Right atrium auricular region (tissue), 2 donors: Measurements from ENCODE around the gene TGFBR3. TPM values are rescaled to one million over a fixed set of nuclear protein-coding genes. Genes with fewer than 3 reads are reported as not detected.

Experiments
- DNase-seq: peaks from one replicate; pipeline ENCODE4 v3.0.0-alpha.2; 2019; ENCODE audit warnings: low spot score
- H3K27ac ChIP-seq, 2 donors: fragments of 200-600 bp; sonication (generic); 1 replicate in 1 of 2; 2 replicates in 1 of 2; pipeline ENCODE4 v1.5.1; 2016 to 2019
- H3K27me3 ChIP-seq, 2 donors: fragments of 200-600 bp; sonication (generic); one replicate each; pipeline versions ENCODE4 v1.5.1 to v1.6.0; 2017 to 2019
- H3K36me3 ChIP-seq: fragments of 200-600 bp; sonication (generic); one replicate; pipeline ENCODE4 v1.5.1; 2016
- H3K4me1 ChIP-seq, 2 donors: fragments of 200-600 bp; sonication (generic); one replicate each; pipeline versions ENCODE4 v1.5.1 to v1.6.0; 2017 to 2019
- H3K4me3 ChIP-seq, 2 donors: fragments of 200-600 bp; sonication (generic); 1 replicate in 1 of 2; 2 replicates in 1 of 2; pipeline ENCODE4 v1.5.1; 2017 to 2019; ENCODE audit warnings: mild to moderate bottlenecking in 1 of 2, moderate library complexity in 1 of 2
- H3K9me3 ChIP-seq, 2 donors: fragments of 200-600 bp; sonication (generic); one replicate each; pipeline ENCODE4 v1.5.1; 2019
- total RNA-seq, 2 donors: library from RNA; depleted of rRNA; stranded (reverse); fragments of >200 nt; gene quantifications; one replicate each; pipeline ENCODE4 v1.1.0, GENCODE V29; 2016
- TF ChIP-seq, protein P1 (sequence below), 2 donors: fragments of 200-600 bp; sonication (generic); IDR thresholded peaks; one replicate each; pipeline ENCODE4 v1.5.1; 2019; ENCODE audit warnings: antibody characterized with exemption in 2 of 2

TGFBR3 gene
- total RNA-seq, 2 donors from 2014 or later: 40.5 to 64.8 TPM

DNA sequence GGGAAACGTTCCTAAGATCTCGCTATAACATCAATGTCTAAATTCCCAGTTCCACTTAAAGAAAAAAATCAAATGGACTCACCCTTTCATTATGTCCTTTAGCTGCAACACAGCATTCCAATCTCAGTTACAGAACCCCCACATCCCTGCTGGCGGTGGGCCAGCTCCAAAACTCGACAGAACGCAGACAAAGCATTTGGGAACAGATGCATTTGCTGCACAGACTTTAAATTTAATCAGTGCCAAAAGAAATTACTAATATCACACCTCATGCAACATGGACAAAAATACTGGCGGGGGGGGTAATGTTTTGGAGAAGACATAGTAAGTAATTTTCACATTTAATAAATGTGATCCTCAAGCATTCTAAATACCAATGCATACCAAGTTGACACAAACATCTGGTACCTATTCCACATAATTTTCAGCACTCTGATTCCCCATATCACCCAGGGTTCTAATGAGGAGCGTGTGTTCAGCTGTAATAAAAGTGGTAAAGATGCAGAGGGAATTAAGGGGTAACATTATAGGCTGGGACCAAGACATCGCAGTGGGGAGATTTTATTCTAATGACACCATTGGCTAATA lies 79.7 kb downstream of the TGFBR3 start:
- Histone ChIP-seq H3K36me3 (no peaks in the 10 kb centered on the region), H3K4me3 (no peak overlapping the region), H3K9me3 (no peaks in the 10 kb centered on the region), H3K27ac (no peak overlapping the region), H3K27me3 (no peaks in the 10 kb centered on the region), H3K4me1 (peaks cover 0 to 50% of the 10 kb centered on the region in 2 donors)
- TF ChIP-seq, protein P1, sequence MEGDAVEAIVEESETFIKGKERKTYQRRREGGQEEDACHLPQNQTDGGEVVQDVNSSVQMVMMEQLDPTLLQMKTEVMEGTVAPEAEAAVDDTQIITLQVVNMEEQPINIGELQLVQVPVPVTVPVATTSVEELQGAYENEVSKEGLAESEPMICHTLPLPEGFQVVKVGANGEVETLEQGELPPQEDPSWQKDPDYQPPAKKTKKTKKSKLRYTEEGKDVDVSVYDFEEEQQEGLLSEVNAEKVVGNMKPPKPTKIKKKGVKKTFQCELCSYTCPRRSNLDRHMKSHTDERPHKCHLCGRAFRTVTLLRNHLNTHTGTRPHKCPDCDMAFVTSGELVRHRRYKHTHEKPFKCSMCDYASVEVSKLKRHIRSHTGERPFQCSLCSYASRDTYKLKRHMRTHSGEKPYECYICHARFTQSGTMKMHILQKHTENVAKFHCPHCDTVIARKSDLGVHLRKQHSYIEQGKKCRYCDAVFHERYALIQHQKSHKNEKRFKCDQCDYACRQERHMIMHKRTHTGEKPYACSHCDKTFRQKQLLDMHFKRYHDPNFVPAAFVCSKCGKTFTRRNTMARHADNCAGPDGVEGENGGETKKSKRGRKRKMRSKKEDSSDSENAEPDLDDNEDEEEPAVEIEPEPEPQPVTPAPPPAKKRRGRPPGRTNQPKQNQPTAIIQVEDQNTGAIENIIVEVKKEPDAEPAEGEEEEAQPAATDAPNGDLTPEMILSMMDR (IDR thresholded peaks at IDR 0.05): no peak
- DNase-seq: no peak

DNA sequence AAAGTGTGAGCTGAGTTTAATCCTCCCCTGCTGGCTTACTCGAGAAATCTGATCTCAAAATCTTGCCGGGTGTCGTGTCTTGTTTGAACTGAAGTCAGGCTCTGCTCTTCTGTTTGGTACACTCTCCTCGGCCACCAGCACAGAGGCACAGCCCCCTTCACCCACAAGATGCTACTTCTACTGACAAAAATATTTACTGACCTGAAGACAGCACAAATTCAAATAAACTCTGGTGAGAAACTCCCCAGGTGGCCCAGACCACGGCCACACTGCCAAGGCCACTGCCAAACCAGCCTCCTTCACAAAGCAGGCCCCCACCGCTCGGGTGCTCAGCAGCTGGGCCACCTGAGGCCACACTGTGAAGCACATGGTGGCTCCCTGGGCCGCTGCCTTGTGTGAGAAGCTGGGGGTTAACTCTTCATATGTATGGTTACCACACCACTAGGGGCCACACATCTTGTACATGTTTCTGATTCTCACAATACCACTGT lies 80.6 kb downstream of the TGFBR3 start:
- no peaks in the 10 kb centered on the region for H3K9me3 ChIP-seq
- H3K4me1 ChIP-seq: peaks cover 0 to 50% of the 10 kb centered on the region in 2 donors
- H3K27me3 ChIP-seq: no peaks in the 10 kb centered on the region
- H3K27ac ChIP-seq: no peak overlapping the region
- TF ChIP-seq, protein P1 (IDR thresholded peaks at IDR 0.05): no peak
- no peak for DNase-seq
- H3K36me3 ChIP-seq: no peaks in the 10 kb centered on the region
- no peak overlapping the region for H3K4me3 ChIP-seq

DNA sequence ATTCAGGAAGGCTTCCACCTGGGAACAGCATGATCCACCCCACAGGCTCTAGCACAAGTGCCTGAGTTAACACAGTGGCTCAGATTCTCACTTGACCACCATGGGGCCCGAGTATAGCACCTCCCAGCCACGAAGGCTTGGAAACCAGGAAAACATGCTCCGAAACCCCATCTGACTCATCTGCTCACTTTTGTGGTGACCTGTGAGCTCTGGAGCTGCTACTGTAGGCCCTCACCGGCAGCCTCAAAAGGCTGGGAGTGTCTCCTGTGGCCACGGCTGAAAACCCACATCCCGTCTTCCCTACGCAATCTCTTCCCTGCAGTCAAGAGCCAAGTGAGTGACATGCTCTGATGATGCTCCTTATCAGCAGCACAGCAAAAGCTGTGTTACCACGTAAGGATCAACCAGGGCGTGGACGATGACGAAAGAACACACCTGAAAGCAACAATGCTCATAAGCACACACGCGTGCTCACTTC lies 81.4 kb downstream of the TGFBR3 start:
- no peaks in the 10 kb centered on the region for H3K27me3 ChIP-seq
- H3K36me3 ChIP-seq: no peaks in the 10 kb centered on the region
- H3K4me1 ChIP-seq: peaks cover 0 to 54% of the 10 kb centered on the region in 2 donors
- no peaks in the 10 kb centered on the region for H3K9me3 ChIP-seq
- no peak for DNase-seq
- TF ChIP-seq, protein P1 (IDR thresholded peaks at IDR 0.05): no peak
- H3K27ac ChIP-seq: peak overlapping the region; percentile 18 to 51
- H3K4me3 ChIP-seq: no peak overlapping the region

DNA sequence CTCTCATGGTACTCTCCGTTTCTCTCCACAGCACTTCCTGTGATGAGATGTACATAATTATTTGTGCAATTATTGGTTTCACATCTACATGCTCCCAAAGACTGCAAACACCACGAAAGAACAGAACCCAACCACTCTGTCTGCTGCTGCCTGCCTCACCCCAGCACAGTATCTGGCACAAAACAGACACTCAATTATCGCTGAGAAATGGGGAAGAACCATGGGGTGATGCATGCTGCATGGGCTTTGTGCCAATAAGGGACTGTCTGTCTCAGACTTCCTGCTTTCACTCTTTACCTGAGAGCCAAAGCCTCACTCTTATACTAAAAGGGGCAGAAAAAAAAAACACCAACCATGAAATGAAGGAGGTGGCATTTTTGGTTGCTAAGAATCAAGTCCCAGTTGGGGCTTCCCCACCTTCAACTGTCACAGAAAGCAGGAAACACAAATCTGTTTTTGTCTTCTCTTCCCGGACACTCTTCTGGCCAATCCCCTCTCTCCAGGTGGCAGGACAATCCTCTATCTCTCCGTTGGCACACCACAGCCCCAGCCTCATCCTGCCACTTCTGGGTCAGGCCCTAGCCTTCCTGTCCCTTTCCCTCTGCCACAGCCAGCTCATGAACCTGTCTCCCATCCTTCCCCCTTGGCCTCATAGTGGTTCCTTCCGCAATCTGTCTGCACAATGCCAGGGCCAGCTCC lies 82.0 kb downstream of the TGFBR3 start:
- Histone ChIP-seq H3K4me1 (peaks cover 0 to 60% of the 10 kb centered on the region in 2 donors), H3K36me3 (no peaks in the 10 kb centered on the region), H3K27ac (peak overlapping the region; percentile 18 to 51), H3K27me3 (no peaks in the 10 kb centered on the region), H3K4me3 (no peak overlapping the region), H3K9me3 (no peaks in the 10 kb centered on the region)
- DNase-seq: no peak
- TF ChIP-seq, protein P1 (IDR thresholded peaks at IDR 0.05): no peak

DNA sequence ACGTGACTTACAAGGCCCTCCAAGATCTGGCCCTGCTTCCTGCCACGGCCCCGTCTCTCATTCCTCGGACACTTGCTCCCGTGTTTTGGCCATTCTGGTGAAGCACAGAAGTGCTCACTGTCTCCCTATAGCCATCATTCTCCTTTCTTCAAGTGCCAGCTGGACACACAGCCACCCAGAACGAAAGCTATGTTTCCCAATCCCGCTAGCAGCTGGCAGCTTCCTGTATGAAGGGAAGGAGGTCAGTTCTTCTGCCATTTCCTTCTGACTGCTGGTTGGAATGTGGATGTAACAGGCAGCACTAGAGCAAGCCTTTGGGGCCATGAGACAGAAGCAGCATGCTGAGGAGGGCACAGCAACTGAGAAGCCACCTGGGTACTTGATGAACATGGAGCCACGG lies 82.8 kb downstream of the TGFBR3 start:
- Histone ChIP-seq H3K36me3 (no peaks in the 10 kb centered on the region), H3K9me3 (no peaks in the 10 kb centered on the region), H3K4me3 (no peak overlapping the region), H3K27me3 (no peaks in the 10 kb centered on the region), H3K4me1 (peaks cover 0 to 66% of the 10 kb centered on the region in 2 donors), H3K27ac (peak overlapping the region in 1 of 2 donors; percentile 51)
- TF ChIP-seq, protein P1 (IDR thresholded peaks at IDR 0.05): no peak
- DNase-seq: peak; percentile 69
